HEK293 (cell line): ENCODE results near the gene DUSP2.
A peak's percentile ranks its signal among the peaks of the same experiment; 100 is the strongest.

ENCODE experiments used
- CTCF ChIA-PET: fragments of 350-600 bp; formaldehyde crosslinking; extraction: SDS; loops from one replicate; lab custom pipeline; 2021; ENCODE audit warnings: antibody characterized with exemption; lab: Yijun Ruan, JAX
- POLR2A ChIA-PET: fragments of 300-600 bp; formaldehyde crosslinking; extraction: SDS; loops from one replicate; lab custom pipeline; 2020; ENCODE audit warnings: antibody characterized with exemption, inconsistent platforms; lab: Yijun Ruan, JAX
- H3K27ac ChIP-seq: fragments of 200-500 bp; sonication (Bioruptor generic); 2 replicates; pipeline ENCODE4 v1.5.1; 2014; ENCODE audit warnings: low read depth, low read length, control low read depth, inconsistent platforms; ENCODE audit errors: extremely low read depth
- H3K36me3 ChIP-seq, 2 experiments: fragments of 200-500 bp in 1 of 2; sonication (Bioruptor generic) in 1 of 2; 1 replicate in 1 of 2; 2 replicates in 1 of 2; pipeline ENCODE4 v1.5.1; 2014 to 2017; ENCODE audit warnings: inconsistent platforms in 2 of 2, low read length in 2 of 2; ENCODE audit not compliant: control insufficient read depth in 2 of 2, insufficient read depth in 1 of 2
- H3K4me1 ChIP-seq: fragments of 200-500 bp; sonication (Bioruptor generic); 2 replicates; pipeline ENCODE4 v1.5.1; 2014; ENCODE audit warnings: mild to moderate bottlenecking, low read length, inconsistent platforms; ENCODE audit not compliant: control insufficient read depth, insufficient read depth
- H3K4me3 ChIP-seq: 2 replicates; pipeline ENCODE4 v1.5.1; 2011; ENCODE audit warnings: low read depth, mild to moderate bottlenecking, control low read depth, low read length, moderate library complexity
- H3K9me3 ChIP-seq: fragments of 200-500 bp; sonication (Bioruptor generic); 2 replicates; pipeline ENCODE4 v1.5.1; 2014; ENCODE audit warnings: low read depth, low read length, inconsistent platforms; ENCODE audit not compliant: control insufficient read depth, insufficient read depth
- OVOL3 ChIP-seq: fragments of 450-650 bp; formaldehyde crosslinking; IDR thresholded peaks from 2 replicates; pipeline ENCODE4 v1.5.1; 2016; ENCODE audit warnings: missing biosample characterization, missing genetic modification characterization
- REPIN1 ChIP-seq: fragments of 450-650 bp; formaldehyde crosslinking; IDR thresholded peaks from 2 replicates; pipeline ENCODE4 v1.5.1; 2017; ENCODE audit warnings: missing biosample characterization, missing genetic modification characterization, low read depth
- SCRT2 ChIP-seq: fragments of 450-650 bp; formaldehyde crosslinking; IDR thresholded peaks from 2 replicates; pipeline ENCODE4 v1.5.1; 2016; ENCODE audit warnings: missing biosample characterization, missing genetic modification characterization
- ZNF121 ChIP-seq: fragments of 450-650 bp; formaldehyde crosslinking; IDR thresholded peaks from 2 replicates; pipeline ENCODE4 v1.5.1; 2016; ENCODE audit warnings: missing biosample characterization, missing genetic modification characterization
- ZNF354C ChIP-seq: fragments of 450-650 bp; formaldehyde crosslinking; IDR thresholded peaks from 2 replicates; pipeline ENCODE4 v1.5.1; 2016; ENCODE audit warnings: missing biosample characterization, missing genetic modification characterization, low read depth, borderline replicate concordance
- ZNF549 ChIP-seq: fragments of 450-650 bp; IDR thresholded peaks from 2 replicates; pipeline ENCODE4 v1.5.1; 2018; ENCODE audit warnings: missing biosample characterization, missing genetic modification characterization, mild to moderate bottlenecking, inconsistent platforms, moderate library complexity
- ZNF571 ChIP-seq: fragments of 450-650 bp; formaldehyde crosslinking; IDR thresholded peaks from 2 replicates; pipeline ENCODE4 v1.5.0; 2017; ENCODE audit warnings: missing biosample characterization, missing genetic modification characterization
- ZNF600 ChIP-seq: fragments of 450-650 bp; formaldehyde crosslinking; IDR thresholded peaks from 2 replicates; pipeline ENCODE4 v1.5.1; 2016; ENCODE audit warnings: missing biosample characterization, missing genetic modification characterization
- ZNF777 ChIP-seq: fragments of 450-650 bp; formaldehyde crosslinking; IDR thresholded peaks from 2 replicates; pipeline ENCODE4 v1.5.1; 2017; ENCODE audit warnings: missing biosample characterization, missing genetic modification characterization, borderline replicate concordance
- ZNF830 ChIP-seq: fragments of 450-650 bp; IDR thresholded peaks from 2 replicates; pipeline ENCODE4 v1.5.0; 2018; ENCODE audit warnings: missing biosample characterization, missing genetic modification characterization, low read depth, mild to moderate bottlenecking, moderate library complexity
- ZSCAN30 ChIP-seq: fragments of 450-650 bp; IDR thresholded peaks from 2 replicates; pipeline ENCODE4 v1.5.1; 2018; ENCODE audit warnings: missing biosample characterization, mild to moderate bottlenecking, missing genetic modification characterization, moderate library complexity
- TF ChIP-seq, protein P1 (sequence below): fragments of 450-650 bp; formaldehyde crosslinking; IDR thresholded peaks from 2 replicates; pipeline ENCODE4 v1.5.1; 2016; ENCODE audit warnings: missing biosample characterization, missing genetic modification characterization
- TF ChIP-seq, protein P2 (sequence below): fragments of 450-650 bp; formaldehyde crosslinking; IDR thresholded peaks from 2 replicates; pipeline ENCODE4 v1.5.1; 2017; ENCODE audit warnings: missing biosample characterization, mild to moderate bottlenecking, missing genetic modification characterization, moderate library complexity

DUSP2 gene

DNA sequence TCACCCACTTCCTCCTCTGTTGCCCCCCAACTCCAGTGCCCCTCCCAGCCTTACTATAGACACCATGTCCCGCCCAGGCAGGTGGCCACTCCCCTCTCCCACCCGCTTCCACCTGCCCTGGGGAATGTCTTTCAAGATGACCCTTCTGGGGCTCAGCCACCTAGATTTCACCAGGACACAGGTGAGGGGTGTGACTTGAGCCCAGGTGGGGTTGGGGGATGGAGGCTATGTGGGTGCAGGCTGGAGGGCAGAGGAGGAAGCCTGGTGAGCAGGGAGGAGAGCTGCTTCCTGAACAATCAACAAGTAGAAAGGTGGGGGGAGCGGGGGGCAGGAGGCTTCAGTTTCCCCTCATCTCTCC is 37.6 kb downstream of the DUSP2 start:
- no peak overlapping the region for H3K4me3 ChIP-seq
- TF ChIP-seq SCRT2 (tag by site-specific recombination) (peak; percentile 79; the same call in 1 of the 2 replicates), ZNF121 (tag by site-specific recombination) (no peak)
- H3K27ac ChIP-seq: no peak overlapping the region
- no peaks in the 10 kb centered on the region for H3K36me3 ChIP-seq
- POLR2A ChIA-PET: no interaction called here
- CTCF ChIA-PET: interaction anchor here (0.9 kb wide), 1 partner anchor 9 kb away, joined by 3 read pairs; no protein-coding TSS in a partner anchor
- H3K4me1 ChIP-seq: no peaks in the 10 kb centered on the region
- no peaks in the 10 kb centered on the region for H3K9me3 ChIP-seq

DNA sequence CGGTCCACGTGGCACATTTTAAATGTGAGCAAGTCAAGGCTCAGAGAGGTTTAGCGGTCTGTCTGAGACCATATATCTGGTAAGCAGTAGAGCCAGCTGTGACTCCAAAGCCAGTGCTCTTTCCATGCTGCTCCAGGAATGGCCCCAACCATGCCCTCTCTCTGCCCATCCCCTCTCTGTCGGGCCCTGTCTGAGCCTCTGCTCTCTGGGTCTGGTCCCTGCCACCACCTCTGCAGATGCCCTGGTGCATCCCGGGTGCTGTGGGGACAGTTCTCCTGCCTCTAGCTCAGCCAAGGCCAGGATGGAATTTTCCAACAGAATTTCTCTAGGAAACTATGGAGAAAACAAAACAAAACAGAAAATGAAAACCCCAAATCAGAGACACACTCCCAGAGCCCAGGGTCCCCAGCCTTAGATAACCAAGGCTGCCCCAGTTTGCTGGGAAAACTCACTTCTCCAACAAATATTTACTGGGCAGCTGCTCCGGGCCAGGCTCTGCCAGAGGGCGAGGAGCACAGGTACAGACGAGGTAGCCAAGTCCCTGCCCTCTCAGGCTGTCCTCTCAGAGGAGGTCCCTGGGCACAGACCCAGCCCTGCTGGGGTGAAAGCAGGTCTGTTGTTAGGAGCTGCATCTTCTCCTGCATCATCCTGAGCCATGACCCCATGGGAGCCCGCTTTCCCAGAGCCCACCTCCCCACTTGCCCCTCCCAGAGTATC is 38.1 kb downstream of the DUSP2 start:
- CTCF ChIA-PET: interaction anchor here (1.1 kb wide), 1 partner anchor 11 kb away, joined by 4 read pairs; no protein-coding TSS in a partner anchor
- no peaks in the 10 kb centered on the region for H3K36me3 ChIP-seq
- TF ChIP-seq ZNF600: no peak
- TF ChIP-seq, all 188 proteins: peak for 0
- Histone ChIP-seq H3K27ac (no peak overlapping the region), H3K4me3 (no peak overlapping the region), H3K4me1 (no peaks in the 10 kb centered on the region), H3K9me3 (no peaks in the 10 kb centered on the region)
- POLR2A ChIA-PET: no interaction called here

DNA sequence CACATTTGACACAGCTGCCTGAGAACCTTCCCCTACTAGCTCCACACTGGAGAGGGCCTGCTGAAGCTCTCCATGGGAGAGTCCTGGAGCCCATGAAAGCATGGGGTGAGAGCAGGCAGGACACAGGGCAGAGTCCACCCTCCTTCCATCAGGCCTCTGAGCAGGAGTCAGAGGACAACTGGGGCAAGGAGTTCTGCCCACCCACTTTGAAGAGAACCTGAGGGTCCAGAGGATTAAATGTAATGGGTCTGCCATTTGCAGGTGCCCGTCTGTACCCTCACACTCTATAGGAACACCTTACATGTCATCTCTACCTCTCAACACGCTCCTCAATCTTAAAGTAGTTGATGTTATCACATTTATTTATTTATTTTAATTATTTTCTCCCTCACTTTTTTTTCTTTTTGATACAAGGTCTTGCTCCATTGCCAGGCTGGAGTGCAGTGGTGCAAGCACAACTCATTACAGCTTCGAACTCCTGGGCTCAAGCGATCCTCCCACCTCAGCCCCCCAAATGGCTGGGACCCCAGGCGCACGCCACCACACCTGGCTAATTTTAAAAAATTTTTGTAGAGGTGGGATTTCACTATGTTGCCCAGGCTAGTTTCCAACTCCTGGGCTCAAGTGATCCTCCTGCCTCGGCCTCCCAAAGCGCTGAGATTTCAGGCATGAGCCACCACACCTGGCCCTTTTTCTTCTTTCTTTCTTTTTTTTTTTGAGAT is 39.1 kb downstream of the DUSP2 start:
- Histone ChIP-seq H3K27ac (no peak overlapping the region), H3K36me3 (no peaks in the 10 kb centered on the region), H3K4me3 (no peak overlapping the region), H3K4me1 (no peaks in the 10 kb centered on the region), H3K9me3 (no peaks in the 10 kb centered on the region)
- TF ChIP-seq, protein P1, sequence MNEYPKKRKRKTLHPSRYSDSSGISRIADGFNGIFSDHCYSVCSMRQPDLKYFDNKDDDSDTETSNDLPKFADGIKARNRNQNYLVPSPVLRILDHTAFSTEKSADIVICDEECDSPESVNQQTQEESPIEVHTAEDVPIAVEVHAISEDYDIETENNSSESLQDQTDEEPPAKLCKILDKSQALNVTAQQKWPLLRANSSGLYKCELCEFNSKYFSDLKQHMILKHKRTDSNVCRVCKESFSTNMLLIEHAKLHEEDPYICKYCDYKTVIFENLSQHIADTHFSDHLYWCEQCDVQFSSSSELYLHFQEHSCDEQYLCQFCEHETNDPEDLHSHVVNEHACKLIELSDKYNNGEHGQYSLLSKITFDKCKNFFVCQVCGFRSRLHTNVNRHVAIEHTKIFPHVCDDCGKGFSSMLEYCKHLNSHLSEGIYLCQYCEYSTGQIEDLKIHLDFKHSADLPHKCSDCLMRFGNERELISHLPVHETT (tag by site-specific recombination): no peak
- no peak for TF ChIP-seq ZSCAN30 (tag by site-specific recombination)
- no peak for TF ChIP-seq ZNF549 (tag by site-specific recombination)
- TF ChIP-seq ZNF571 (tag by site-specific recombination): no peak
- no peak for TF ChIP-seq ZNF354C
- no peak for TF ChIP-seq ZNF777
- TF ChIP-seq, protein P2, sequence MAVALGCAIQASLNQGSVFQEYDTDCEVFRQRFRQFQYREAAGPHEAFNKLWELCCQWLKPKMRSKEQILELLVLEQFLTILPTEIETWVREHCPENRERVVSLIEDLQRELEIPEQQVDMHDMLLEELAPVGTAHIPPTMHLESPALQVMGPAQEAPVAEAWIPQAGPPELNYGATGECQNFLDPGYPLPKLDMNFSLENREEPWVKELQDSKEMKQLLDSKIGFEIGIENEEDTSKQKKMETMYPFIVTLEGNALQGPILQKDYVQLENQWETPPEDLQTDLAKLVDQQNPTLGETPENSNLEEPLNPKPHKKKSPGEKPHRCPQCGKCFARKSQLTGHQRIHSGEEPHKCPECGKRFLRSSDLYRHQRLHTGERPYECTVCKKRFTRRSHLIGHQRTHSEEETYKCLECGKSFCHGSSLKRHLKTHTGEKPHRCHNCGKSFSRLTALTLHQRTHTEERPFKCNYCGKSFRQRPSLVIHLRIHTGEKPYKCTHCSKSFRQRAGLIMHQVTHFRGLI (tag by site-specific recombination): no peak
- no peak for TF ChIP-seq ZNF830 (tag by site-specific recombination)
- TF ChIP-seq REPIN1 (tag by site-specific recombination): no peak
- no peak for TF ChIP-seq SCRT2 (tag by site-specific recombination)
- TF ChIP-seq OVOL3 (tag by site-specific recombination): no peak
- CTCF ChIA-PET: interaction anchor here (1.1 kb wide), 1 partner anchor 12 kb away, joined by 4 read pairs; no protein-coding TSS in a partner anchor
- POLR2A ChIA-PET: no interaction called here
